Esophagus muscularis mucosa (tissue), 4 donors: Measurements from ENCODE around the gene PCNX3. TPM values are rescaled to one million over a fixed set of nuclear protein-coding genes. Genes with fewer than 3 reads are reported as not detected.

ENCODE experiments used
- DNase-seq: peaks from one replicate; pipeline ENCODE4 v3.0.0-alpha.2; 2017; ENCODE audit errors: extremely low spot score
- H3K27ac ChIP-seq, 4 donors: fragments of 200-600 bp; sonication (generic); replicated peaks in 1 of 4; 1 replicate in 3 of 4; 2 replicates in 1 of 4; pipeline ENCODE4 v1.5.1; 2016 to 2019; ENCODE audit warnings: mild to moderate bottlenecking in 1 of 4
- H3K27me3 ChIP-seq, 4 donors: fragments of 200-600 bp; sonication (generic); one replicate each; pipeline versions ENCODE4 v1.5.1 to v1.6.0; 2016 to 2019
- H3K36me3 ChIP-seq, 4 donors: fragments of 200-600 bp; sonication (generic); one replicate each; pipeline ENCODE4 v1.5.1; 2016 to 2019
- H3K4me1 ChIP-seq, 4 donors: fragments of 200-600 bp; sonication (generic); one replicate each; pipeline ENCODE4 v1.5.1; 2016 to 2019
- H3K4me3 ChIP-seq, 4 donors: fragments of 200-600 bp; sonication (generic); 1 replicate in 2 of 4; 2 replicates in 2 of 4; pipeline ENCODE4 v1.5.1; 2016 to 2019; ENCODE audit warnings: mild to moderate bottlenecking in 4 of 4, moderate library complexity in 1 of 4
- H3K9me3 ChIP-seq, 4 donors: fragments of 200-600 bp; sonication (generic); 1 replicate in 3 of 4; 2 replicates in 1 of 4; pipeline ENCODE4 v1.5.1; 2016 to 2019
- EP300 ChIP-seq: sonication (generic); formaldehyde crosslinking; IDR thresholded peaks from one replicate; pipeline ENCODE4 v1.6.1; 2017; ENCODE audit warnings: antibody characterized with exemption
- POLR2A ChIP-seq: fragments of 450-650 bp; IDR thresholded peaks from one replicate; pipeline ENCODE4 v1.6.1; 2017; ENCODE audit warnings: antibody characterized with exemption, moderate library complexity, mild to moderate bottlenecking, low read depth
- POLR2AphosphoS5 ChIP-seq, 2 donors: sonication (generic); formaldehyde crosslinking; IDR thresholded peaks; one replicate each; pipeline ENCODE4 v1.6.1; 2017; ENCODE audit warnings: antibody characterized with exemption in 2 of 2
- WGBS: methylation state at CpG from one replicate; pipeline ENCODE4 v1.1.5; 2018; 5-methylcytosine and 5-hydroxymethylcytosine counted together
- intact Hi-C: fragments of 100-400 bp; cut with DNase I; formaldehyde crosslinking; loops from one replicate; pipeline ENCODE4 v1.15.1; 2023
- total RNA-seq, 4 donors: library from RNA; depleted of rRNA; stranded (reverse); fragments of >200 nt; gene quantifications; one replicate each; pipeline versions ENCODE4 v1.1.0 to v1.2.1, GENCODE V29; 2016
- TF ChIP-seq, protein P1 (sequence below), 3 experiments: fragments of 200-600 bp in 2 of 3; fragments of 450-650 bp in 1 of 3; sonication (generic) in 2 of 3; IDR thresholded peaks; one replicate each; pipeline ENCODE4 v1.5.1; 2017 to 2019; ENCODE audit warnings: antibody characterized with exemption in 3 of 3, mild to moderate bottlenecking in 2 of 3, moderate library complexity in 1 of 3

PCNX3 gene
- total RNA-seq, 4 donors from 2014 or later = 21.4 to 43.1 (median 27.1) TPM

DNA sequence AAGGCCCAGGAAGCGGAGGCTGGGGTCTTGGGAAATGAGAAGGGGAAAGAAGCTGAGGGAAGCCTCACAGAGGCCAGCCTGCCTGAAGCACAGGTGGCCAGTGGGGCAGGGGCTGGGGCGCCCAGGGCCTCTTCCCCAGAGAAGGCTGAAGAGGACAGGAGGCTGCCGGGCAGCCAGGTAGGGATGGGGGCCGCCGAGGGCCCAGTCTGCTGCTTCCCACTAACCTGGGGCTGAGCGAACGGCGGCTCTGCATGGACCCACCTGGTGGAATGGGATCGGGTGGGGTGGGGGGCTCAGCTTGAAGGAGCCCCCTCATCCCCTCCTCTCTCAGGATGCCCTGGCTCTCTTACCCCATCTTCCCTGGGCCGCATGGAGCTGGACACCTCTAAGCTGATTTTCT lies 32.0 kb upstream of the PCNX3 start:
- H3K4me3 ChIP-seq = no peak overlapping the region
- no peaks in the 10 kb centered on the region for H3K9me3 ChIP-seq
- no peak for TF ChIP-seq POLR2A
- TF ChIP-seq POLR2AphosphoS5 (IDR thresholded peaks at IDR 0.05) = no peak
- TF ChIP-seq EP300 = no peak
- TF ChIP-seq, protein P1, sequence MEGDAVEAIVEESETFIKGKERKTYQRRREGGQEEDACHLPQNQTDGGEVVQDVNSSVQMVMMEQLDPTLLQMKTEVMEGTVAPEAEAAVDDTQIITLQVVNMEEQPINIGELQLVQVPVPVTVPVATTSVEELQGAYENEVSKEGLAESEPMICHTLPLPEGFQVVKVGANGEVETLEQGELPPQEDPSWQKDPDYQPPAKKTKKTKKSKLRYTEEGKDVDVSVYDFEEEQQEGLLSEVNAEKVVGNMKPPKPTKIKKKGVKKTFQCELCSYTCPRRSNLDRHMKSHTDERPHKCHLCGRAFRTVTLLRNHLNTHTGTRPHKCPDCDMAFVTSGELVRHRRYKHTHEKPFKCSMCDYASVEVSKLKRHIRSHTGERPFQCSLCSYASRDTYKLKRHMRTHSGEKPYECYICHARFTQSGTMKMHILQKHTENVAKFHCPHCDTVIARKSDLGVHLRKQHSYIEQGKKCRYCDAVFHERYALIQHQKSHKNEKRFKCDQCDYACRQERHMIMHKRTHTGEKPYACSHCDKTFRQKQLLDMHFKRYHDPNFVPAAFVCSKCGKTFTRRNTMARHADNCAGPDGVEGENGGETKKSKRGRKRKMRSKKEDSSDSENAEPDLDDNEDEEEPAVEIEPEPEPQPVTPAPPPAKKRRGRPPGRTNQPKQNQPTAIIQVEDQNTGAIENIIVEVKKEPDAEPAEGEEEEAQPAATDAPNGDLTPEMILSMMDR (IDR thresholded peaks at IDR 0.05) = no peak
- peaks cover 36 to 85% (median 69%) of the 10 kb centered on the region in 4 donors for H3K4me1 ChIP-seq
- no peak for DNase-seq
- no peaks in the 10 kb centered on the region for H3K27me3 ChIP-seq
- peak overlapping the region; percentile 58 to 96 (median 79) for H3K27ac ChIP-seq
- intact Hi-C loops = no loop called here
- WGBS = 82% methylated on average over 8 of the region's 10 CpGs
- H3K36me3 ChIP-seq = peaks cover 47 to 81% (median 72%) of the 10 kb centered on the region in 4 donors

DNA sequence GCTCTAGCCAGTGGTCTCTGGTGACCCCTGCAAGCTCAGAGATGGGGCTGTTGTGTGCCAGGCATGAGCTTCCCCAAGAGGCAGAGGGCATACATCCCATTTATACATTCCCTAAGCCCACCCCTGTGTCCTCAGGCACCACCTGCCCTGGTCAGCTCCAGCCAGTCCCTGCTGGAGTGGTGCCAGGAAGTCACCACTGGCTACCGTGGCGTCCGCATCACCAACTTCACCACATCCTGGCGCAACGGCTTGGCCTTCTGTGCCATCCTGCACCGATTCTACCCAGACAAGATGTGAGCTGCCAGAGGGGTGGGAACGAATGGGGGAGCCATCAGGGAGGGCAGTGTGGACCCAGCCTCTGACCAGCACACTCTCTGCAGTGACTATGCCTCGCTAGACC lies 31.5 kb upstream of the PCNX3 start:
- no peak for DNase-seq
- Histone ChIP-seq H3K9me3 (no peaks in the 10 kb centered on the region), H3K4me3 (no peak overlapping the region), H3K36me3 (peaks cover 47 to 81% (median 69%) of the 10 kb centered on the region in 4 donors), H3K27ac (peak overlapping the region; percentile 58 to 96 (median 79)), H3K4me1 (peaks cover 37 to 85% (median 69%) of the 10 kb centered on the region in 4 donors), H3K27me3 (no peaks in the 10 kb centered on the region)
- intact Hi-C loops = no loop called here
- TF ChIP-seq POLR2AphosphoS5 (IDR thresholded peaks at IDR 0.05) (peak in 1 of 2 donors; percentile 18), EP300 (no peak)
- 70% methylated on average over 3 of the region's 8 CpGs for WGBS

DNA sequence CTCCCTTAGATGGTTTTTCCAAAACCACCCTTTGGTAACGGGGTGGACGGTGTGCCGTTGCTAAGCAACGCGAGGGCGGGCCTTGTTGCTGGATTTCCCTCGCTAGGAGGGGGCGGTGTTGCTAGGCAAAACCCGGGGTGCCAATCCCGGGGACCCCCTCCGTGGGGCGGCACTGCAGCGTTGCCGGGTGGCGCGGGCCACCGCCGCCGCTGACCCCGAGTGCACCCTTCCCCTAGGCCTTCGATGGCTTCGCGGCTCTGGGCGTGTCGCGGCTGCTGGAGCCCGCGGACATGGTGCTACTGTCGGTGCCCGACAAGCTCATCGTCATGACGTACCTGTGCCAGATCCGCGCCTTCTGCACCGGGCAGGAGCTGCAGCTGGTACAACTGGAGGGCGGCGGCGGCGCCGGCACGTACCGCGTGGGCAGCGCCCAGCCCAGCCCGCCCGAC lies 30.8 kb upstream of the PCNX3 start:
- Histone ChIP-seq H3K4me3 (no peak overlapping the region), H3K9me3 (no peaks in the 10 kb centered on the region), H3K4me1 (peaks cover 44 to 86% (median 71%) of the 10 kb centered on the region in 4 donors), H3K36me3 (peaks cover 45 to 81% (median 68%) of the 10 kb centered on the region in 4 donors), H3K27ac (peak overlapping the region; percentile 58 to 96 (median 79)), H3K27me3 (no peaks in the 10 kb centered on the region)
- intact Hi-C loops = no loop called here
- WGBS = 71% methylated on average over 13 of the region's 46 CpGs
- no peak for DNase-seq
- TF ChIP-seq, protein P1 (IDR thresholded peaks at IDR 0.05) = no peak
- TF ChIP-seq EP300 (no peak), POLR2AphosphoS5 (IDR thresholded peaks at IDR 0.05) (no peak), POLR2A (no peak)

DNA sequence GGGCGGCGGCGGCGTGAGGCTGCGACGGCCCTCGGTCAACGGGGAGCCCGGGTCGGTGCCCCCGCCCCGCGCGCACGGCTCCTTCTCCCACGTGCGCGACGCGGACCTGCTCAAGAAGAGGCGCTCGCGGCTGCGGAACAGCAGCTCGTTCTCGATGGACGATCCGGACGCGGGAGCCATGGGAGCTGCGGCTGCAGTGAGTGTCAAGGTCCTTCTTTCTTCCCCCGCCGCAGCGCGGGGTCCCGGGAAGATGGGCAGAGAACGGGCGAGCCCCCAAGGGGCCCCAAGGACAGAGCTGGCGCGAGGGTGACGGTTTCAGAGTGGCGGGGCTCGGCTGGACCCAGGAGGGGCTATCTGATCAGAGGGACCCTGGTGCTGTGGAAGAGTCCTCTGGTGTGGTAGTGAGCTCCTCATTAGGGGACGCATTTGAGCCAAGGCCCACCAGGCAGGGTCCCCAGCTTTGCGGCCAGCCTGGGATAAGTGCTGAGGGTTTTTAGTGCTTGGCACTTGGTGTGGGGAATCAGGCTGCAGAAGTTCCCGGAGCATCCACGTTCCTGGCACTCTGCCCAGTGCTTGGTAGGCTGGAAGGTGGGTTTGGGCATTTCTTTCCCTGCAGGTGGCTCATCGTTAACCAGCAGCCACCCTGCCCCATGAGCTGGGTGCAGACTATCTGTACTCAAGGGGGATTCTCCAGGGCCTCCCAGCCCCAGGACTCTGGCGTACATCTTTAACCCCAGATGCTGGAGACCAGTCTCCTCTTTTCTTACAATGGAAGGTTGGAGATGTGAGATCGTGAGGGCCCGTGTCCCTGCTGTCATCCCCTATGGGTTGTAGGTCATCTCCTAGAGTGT lies 30.0 kb upstream of the PCNX3 start:
- no peaks in the 10 kb centered on the region for H3K9me3 ChIP-seq
- WGBS = 74% methylated on average over 33 of the region's 51 CpGs
- H3K4me1 ChIP-seq = peaks cover 46 to 87% (median 71%) of the 10 kb centered on the region in 4 donors
- H3K27ac ChIP-seq = peak overlapping the region; percentile 79 to 96 (median 82)
- H3K27me3 ChIP-seq = no peaks in the 10 kb centered on the region
- H3K36me3 ChIP-seq = peaks cover 45 to 81% (median 68%) of the 10 kb centered on the region in 4 donors
- H3K4me3 ChIP-seq = no peak overlapping the region
- DNase-seq = no peak
- intact Hi-C loops = no loop called here
- no peak for TF ChIP-seq EP300
- peak in 1 of 2 donors; percentile 34 for TF ChIP-seq POLR2AphosphoS5 (IDR thresholded peaks at IDR 0.05)
- TF ChIP-seq POLR2A = no peak
- TF ChIP-seq, protein P1 (IDR thresholded peaks at IDR 0.05) = no peak

DNA sequence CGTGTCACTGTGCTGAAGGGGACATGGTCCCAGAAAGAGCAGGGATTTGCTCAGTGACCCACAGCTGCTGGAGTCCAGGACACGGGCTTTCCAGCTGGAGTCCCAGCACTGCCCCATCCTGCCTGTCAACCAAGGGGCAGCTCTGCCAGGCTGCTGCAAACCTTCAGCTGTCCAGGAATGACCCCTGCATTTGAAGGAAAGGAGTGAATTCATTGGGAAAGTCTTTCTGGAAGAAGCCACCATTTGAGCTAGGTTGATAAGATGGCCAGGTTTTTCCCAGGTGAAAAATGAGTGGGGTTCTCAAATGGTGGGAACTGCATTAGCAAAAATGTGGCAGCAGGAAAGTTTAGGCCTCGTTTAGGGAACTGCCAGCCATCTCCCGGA lies 29.3 kb upstream of the PCNX3 start:
- DNase-seq = no peak
- TF ChIP-seq EP300 = no peak
- TF ChIP-seq, protein P1 (IDR thresholded peaks at IDR 0.05) = no peak
- TF ChIP-seq POLR2A = no peak
- TF ChIP-seq POLR2AphosphoS5 (IDR thresholded peaks at IDR 0.05) = no peak
- Histone ChIP-seq H3K9me3 (no peaks in the 10 kb centered on the region), H3K27ac (peak overlapping the region; percentile 79 to 96 (median 82)), H3K4me1 (peaks cover 46 to 82% (median 73%) of the 10 kb centered on the region in 4 donors), H3K36me3 (peaks cover 41 to 81% (median 68%) of the 10 kb centered on the region in 4 donors), H3K4me3 (peak overlapping the region in 2 of 4 donors; percentile 0 to 4), H3K27me3 (no peaks in the 10 kb centered on the region)
- intact Hi-C loops = no loop called here
- WGBS = 62% methylated on average over 4 of the region's 4 CpGs
